H9 (cell line): ENCODE measurements around the gene JSRP1. TPM values are rescaled to one million over a fixed set of nuclear protein-coding genes. Genes with fewer than 3 reads are reported as not detected.

ENCODE experiments used
- DNase-seq: peaks from one replicate; pipeline ENCODE4 v3.0.0-alpha.2; 2017
- H2AFZ ChIP-seq: one replicate; pipeline ENCODE4 v1.6.1; 2013; ENCODE audit warnings: mild to moderate bottlenecking, low read length, control low read depth, moderate library complexity
- H2AK5ac ChIP-seq: 2 replicates; pipeline ENCODE4 v1.6.1; 2013; ENCODE audit warnings: low read length, control low read depth, mixed read lengths; ENCODE audit not compliant: insufficient read length
- H2BK120ac ChIP-seq: one replicate; pipeline ENCODE4 v1.6.1; 2013; ENCODE audit warnings: low read depth, mild to moderate bottlenecking, low read length, control low read depth, inconsistent platforms; ENCODE audit not compliant: poor library complexity, severe bottlenecking
- H2BK12ac ChIP-seq: 2 replicates; pipeline ENCODE4 v1.6.1; 2013; ENCODE audit warnings: low read length, control low read depth, mixed read lengths, low read depth; ENCODE audit not compliant: insufficient read length
- H2BK15ac ChIP-seq: 2 replicates; pipeline ENCODE4 v1.6.1; 2013; ENCODE audit warnings: low read depth, low read length, control low read depth
- H2BK20ac ChIP-seq: one replicate; pipeline ENCODE4 v1.6.1; 2013; ENCODE audit warnings: low read depth, mild to moderate bottlenecking, low read length, control low read depth, inconsistent platforms; ENCODE audit not compliant: poor library complexity, severe bottlenecking
- H2BK5ac ChIP-seq: 2 replicates; pipeline ENCODE4 v1.6.1; 2013; ENCODE audit warnings: low read length, control low read depth, mixed read lengths; ENCODE audit not compliant: insufficient read length
- H3K14ac ChIP-seq: 2 replicates; pipeline ENCODE4 v1.6.1; 2013; ENCODE audit warnings: low read length, control low read depth; ENCODE audit not compliant: insufficient read depth
- H3K18ac ChIP-seq: 2 replicates; pipeline ENCODE4 v1.6.1; 2013; ENCODE audit warnings: low read depth, mild to moderate bottlenecking, mixed read lengths, low read length, control low read depth; ENCODE audit not compliant: insufficient read length
- H3K23ac ChIP-seq: 2 replicates; pipeline ENCODE4 v1.6.1; 2013; ENCODE audit warnings: low read length, control low read depth, mixed read lengths, low read depth; ENCODE audit not compliant: insufficient read length
- H3K23me2 ChIP-seq: 2 replicates; pipeline ENCODE4 v1.6.1; 2013; ENCODE audit warnings: low read depth, mild to moderate bottlenecking, mixed read lengths, low read length, control low read depth; ENCODE audit not compliant: insufficient read length, poor library complexity, severe bottlenecking
- H3K27ac ChIP-seq: 2 replicates; pipeline ENCODE4 v1.5.1; 2013; ENCODE audit warnings: low read length, control low read depth, mixed read lengths, low read depth; ENCODE audit not compliant: insufficient read length
- H3K27me3 ChIP-seq: 2 replicates; pipeline ENCODE4 v1.6.1; 2013; ENCODE audit warnings: low read length, control low read depth, inconsistent platforms; ENCODE audit not compliant: insufficient read depth
- H3K4ac ChIP-seq: 2 replicates; pipeline ENCODE4 v1.6.1; 2013; ENCODE audit warnings: low read depth, mild to moderate bottlenecking, control low read depth, inconsistent platforms, low read length, moderate library complexity
- H3K4me1 ChIP-seq: 2 replicates; pipeline ENCODE4 v1.6.1; 2013; ENCODE audit warnings: low read length, control low read depth, inconsistent platforms; ENCODE audit not compliant: insufficient read depth
- H3K4me2 ChIP-seq: 2 replicates; pipeline ENCODE4 v1.6.1; 2013; ENCODE audit warnings: low read length, control low read depth, mixed read lengths; ENCODE audit not compliant: insufficient read length, insufficient read depth
- H3K56ac ChIP-seq: 2 replicates; pipeline ENCODE4 v1.6.1; 2013; ENCODE audit warnings: low read depth, mild to moderate bottlenecking, mixed read lengths, low read length, control low read depth; ENCODE audit not compliant: insufficient read length
- H3K79me1 ChIP-seq: 2 replicates; pipeline ENCODE4 v1.6.1; 2013; ENCODE audit warnings: low read depth, mild to moderate bottlenecking, moderate library complexity, low read length, control low read depth, inconsistent platforms; ENCODE audit not compliant: insufficient read depth, poor library complexity, severe bottlenecking
- H3K79me2 ChIP-seq: 2 replicates; pipeline ENCODE4 v1.6.1; 2013; ENCODE audit warnings: low read length, control low read depth, inconsistent platforms; ENCODE audit not compliant: insufficient read depth
- H3K9ac ChIP-seq: 2 replicates; pipeline ENCODE4 v1.6.1; 2013; ENCODE audit warnings: low read length, control low read depth, mixed read lengths; ENCODE audit not compliant: insufficient read length; ENCODE audit errors: extremely low read depth
- H3K9me3 ChIP-seq: one replicate; pipeline ENCODE4 v1.6.1; 2013; ENCODE audit warnings: low read depth, low read length, inconsistent platforms; ENCODE audit not compliant: control insufficient read depth
- H3T11ph ChIP-seq: one replicate; pipeline ENCODE4 v1.6.1; 2013; ENCODE audit warnings: mild to moderate bottlenecking, low read length, control low read depth, inconsistent platforms
- H4K20me1 ChIP-seq: one replicate; pipeline ENCODE4 v1.6.1; 2013; ENCODE audit not compliant: control insufficient read depth, insufficient read length, insufficient read depth
- H4K5ac ChIP-seq: 2 replicates; pipeline ENCODE4 v1.6.1; 2013; ENCODE audit warnings: low read depth, mild to moderate bottlenecking, mixed read lengths, low read length, control low read depth; ENCODE audit not compliant: insufficient read length
- H4K8ac ChIP-seq: replicated peaks from 2 replicates; pipeline ENCODE4 v1.6.1; 2013; ENCODE audit warnings: low read length, control low read depth, mixed read lengths, low read depth; ENCODE audit not compliant: insufficient read length
- H4K91ac ChIP-seq: 2 replicates; pipeline ENCODE4 v1.6.1; 2013; ENCODE audit warnings: low read depth, mild to moderate bottlenecking, moderate library complexity, mixed read lengths, low read length, control low read depth; ENCODE audit not compliant: insufficient read length
- H3K27ac Mint-ChIP-seq, 3 experiments: 2 replicates in 2 of 3; 3 replicates in 1 of 3; pipeline ENCODE4 v1.8.0; 2020 to 2021; ENCODE audit warnings: mixed read lengths in 3 of 3, mild to moderate bottlenecking in 1 of 3, moderate library complexity in 1 of 3
- H3K27me3 Mint-ChIP-seq: 2 replicates; pipeline ENCODE4 v1.8.0; 2021; ENCODE audit warnings: low read depth, mild to moderate bottlenecking, moderate library complexity, mixed read lengths
- H3K36me3 Mint-ChIP-seq, 3 experiments: 2 replicates in 2 of 3; 3 replicates in 1 of 3; pipeline ENCODE4 v1.8.0; 2020 to 2021; ENCODE audit warnings: low read depth in 3 of 3, mixed read lengths in 3 of 3; ENCODE audit not compliant: insufficient read depth in 1 of 3
- H3K4me1 Mint-ChIP-seq, 2 experiments: 2 replicates each; pipeline ENCODE4 v1.8.0; 2020; ENCODE audit warnings: mixed read lengths in 2 of 2
- H3K4me3 Mint-ChIP-seq, 2 experiments: 2 replicates in 1 of 2; 3 replicates in 1 of 2; pipeline ENCODE4 v1.8.0; 2020 to 2021; ENCODE audit warnings: mild to moderate bottlenecking in 2 of 2, mixed read lengths in 2 of 2, moderate library complexity in 1 of 2
- H3K9me3 Mint-ChIP-seq, 2 experiments: 2 replicates in 1 of 2; 3 replicates in 1 of 2; pipeline ENCODE4 v1.8.0; 2020; ENCODE audit warnings: mild to moderate bottlenecking in 2 of 2, mixed read lengths in 2 of 2, moderate library complexity in 1 of 2
- CTCF ChIP-seq: fragments of 200-600 bp; sonication (generic); conservative IDR thresholded peaks from 3 replicates; pipeline ENCODE4 v1.8.0; 2021; ENCODE audit warnings: antibody characterized with exemption, mild to moderate bottlenecking
- WGBS: extraction: QIAGEN DNeasy Blood & Tissue Kit; methylation state at CpG from one replicate; pipeline ENCODE4 v1.1.7; 2013; ENCODE audit warnings: missing lambda C conversion rate, low lambda C conversion rate, mixed read lengths; ENCODE audit not compliant: insufficient read length; ENCODE audit errors: extremely low coverage; 5-methylcytosine and 5-hydroxymethylcytosine counted together
- total RNA-seq: library from RNA; stranded (reverse); gene quantifications from 2 replicates; pipeline ENCODE4 v1.2.1, GENCODE V29; 2021

Gene JSRP1
- total RNA-seq, 1 experiment from 2014 or later: 0.90 TPM

- no CpG with 5 or more reads among the region's 9 CpGs for WGBS
- Mint-ChIP-seq H3K27ac (peak overlapping the region in 1 of 3 experiments; percentile 9; a peak in 1 of 7 replicates), H3K27me3 (peaks cover 5% of the 10 kb centered on the region)
These were observed 20.9 kb upstream of the JSRP1 start for GRCh38 chr19:2277138-2277537.

More at GRCh38 chr19:2277138-2277537, 20.9 kb upstream of the JSRP1 start:
- no peak overlapping the region for H2AFZ ChIP-seq
- no peak for TF ChIP-seq CTCF
- no peaks in the 10 kb centered on the region for H3K79me2 ChIP-seq
- no peaks in the 10 kb centered on the region for H3K4me1 ChIP-seq
- no peak overlapping the region for H3K23ac ChIP-seq
- H4K91ac ChIP-seq: no peak overlapping the region
- no peak overlapping the region for H4K5ac ChIP-seq
- H3K27me3 ChIP-seq: no peaks in the 10 kb centered on the region
- H3K14ac ChIP-seq: no peak overlapping the region
- H4K8ac ChIP-seq: no peak overlapping the region
- Mint-ChIP-seq H3K9me3 (no peaks in the 10 kb centered on the region; a peak in 1 of 5 replicates), H3K36me3 (peaks cover 14 to 26% (median 17%) of the 10 kb centered on the region in 3 experiments), H3K4me3 (no peak overlapping the region), H3K4me1 (peaks cover 14 to 18% of the 10 kb centered on the region in 2 experiments)
- H2BK5ac ChIP-seq: no peak overlapping the region
- no peak overlapping the region for H3K9ac ChIP-seq
- no peak overlapping the region for H3K4me2 ChIP-seq
- no peak overlapping the region for H2BK20ac ChIP-seq
- no peaks in the 10 kb centered on the region for H4K20me1 ChIP-seq
- H3K23me2 ChIP-seq: peaks cover 5% of the 10 kb centered on the region
- no peak overlapping the region for H3K56ac ChIP-seq
- H3K27ac ChIP-seq: no peak overlapping the region
- DNase-seq: no peak
- no peak overlapping the region for H2AK5ac ChIP-seq
- H3T11ph ChIP-seq: no peak overlapping the region
- no peak overlapping the region for H2BK15ac ChIP-seq
- H3K79me1 ChIP-seq: no peaks in the 10 kb centered on the region
- H2BK120ac ChIP-seq: no peak overlapping the region
- no peaks in the 10 kb centered on the region for H3K9me3 ChIP-seq
- H3K18ac ChIP-seq: no peak overlapping the region
- H2BK12ac ChIP-seq: no peak overlapping the region
- H3K4ac ChIP-seq: no peak overlapping the region
